Hindlimb muscle (tissue), 1 donor: ENCODE data around the gene SMARCAL1. TPM values are rescaled to one million over a fixed set of nuclear protein-coding genes. Genes with fewer than 3 reads are reported as not detected.

ENCODE experiments used
- DNase-seq: peaks from one replicate; pipeline ENCODE4 v3.0.0-alpha.2; 2013
- polyA plus RNA-seq: library from polyadenylated mRNA; unstranded; fragments of 120-200 nt; gene quantifications from one replicate; pipeline ENCODE4 v1.2.1, GENCODE V29; 2013; ENCODE audit not compliant: insufficient read length

SMARCAL1 gene
- polyA plus RNA-seq, 1 donor: 19.5 TPM

DNA sequence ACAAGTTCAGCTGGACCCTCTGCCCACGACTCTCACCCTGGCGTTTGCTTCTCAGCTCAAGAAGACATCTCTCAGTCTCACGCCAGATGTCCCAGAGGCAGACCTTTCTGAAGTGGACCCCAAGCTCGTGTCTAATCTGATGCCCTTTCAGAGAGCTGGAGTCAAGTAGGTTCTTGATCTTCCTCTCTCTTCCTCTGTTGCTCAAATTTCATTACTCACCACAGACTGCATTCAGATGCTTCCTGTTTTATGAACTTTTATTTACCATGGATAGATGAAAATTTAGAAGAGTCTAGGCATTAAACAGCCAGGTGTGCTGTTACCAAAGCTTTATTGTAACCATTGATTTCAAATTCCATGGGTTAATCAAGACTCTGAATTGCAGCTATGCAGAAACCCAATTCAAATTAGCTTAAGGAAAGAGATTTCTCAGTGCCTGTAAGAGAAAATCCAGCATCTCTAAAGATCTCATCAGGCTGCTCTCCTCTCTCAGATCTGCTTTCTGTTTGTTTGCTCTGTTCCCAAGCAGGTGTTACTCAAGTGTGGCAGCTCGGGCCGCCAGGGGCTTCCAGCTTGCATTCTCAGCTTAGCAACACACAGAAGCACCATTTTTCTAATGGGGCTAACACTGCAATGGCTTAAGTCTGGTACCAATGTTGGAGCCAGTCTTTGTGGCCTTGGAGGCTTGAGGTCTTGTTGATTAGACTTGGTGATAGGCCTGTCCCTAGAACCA, 16.5 kb downstream of the SMARCAL1 start:
- DNase-seq: no peak

DNA sequence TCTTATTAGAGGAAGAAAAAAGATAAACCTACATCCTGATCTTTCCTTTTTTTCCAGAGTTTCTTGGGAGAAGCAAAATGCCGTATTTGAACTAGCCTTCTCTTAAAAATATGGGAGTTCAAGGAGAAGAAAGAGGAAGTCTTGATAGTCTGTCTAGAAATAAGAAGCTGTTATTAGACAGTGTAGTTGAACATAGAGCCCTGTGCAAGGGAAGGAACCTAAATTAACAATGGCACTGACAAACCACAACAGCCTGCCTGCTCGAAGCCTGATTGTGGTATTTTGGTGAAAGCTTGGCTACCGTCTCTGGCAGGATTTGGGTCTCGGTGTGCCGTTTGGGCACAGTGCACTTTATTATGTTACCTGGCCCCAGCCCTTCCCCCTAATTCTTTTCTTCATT, 17.1 kb downstream of the SMARCAL1 start:
- no peak for DNase-seq

DNA sequence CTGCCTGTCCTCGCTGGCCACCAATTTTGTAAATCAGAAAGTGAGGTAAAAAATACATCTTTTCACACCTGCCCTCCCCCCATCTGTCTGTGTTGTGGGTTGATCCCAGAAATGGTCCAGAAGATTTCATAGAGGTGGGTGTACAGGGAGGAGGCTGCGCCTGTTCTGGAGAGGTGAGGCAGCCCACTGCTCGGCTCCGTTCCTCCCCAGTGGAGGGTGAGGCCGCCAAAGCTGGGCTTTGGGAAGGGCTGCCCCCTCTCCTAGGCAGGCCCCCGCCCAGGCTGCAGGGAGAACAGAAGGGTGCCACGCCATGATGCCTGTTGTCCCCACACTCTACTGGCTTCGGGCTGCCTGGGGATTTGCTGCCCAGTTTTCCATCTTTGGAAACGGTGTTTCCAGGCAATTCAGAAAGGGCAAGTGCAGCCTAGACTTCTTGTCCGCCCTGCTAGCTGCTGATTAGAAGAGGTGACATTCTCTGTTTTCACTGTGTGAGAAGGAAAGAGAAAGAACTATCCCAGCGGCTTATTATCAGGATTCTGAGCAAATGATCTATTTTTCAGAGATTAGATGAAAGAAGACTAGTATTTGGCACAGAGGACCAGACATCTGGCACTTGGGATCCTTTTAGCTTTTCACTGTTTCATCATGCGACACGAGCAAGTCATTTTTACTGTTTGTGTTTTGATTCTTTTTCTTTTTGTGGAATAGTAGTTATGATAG, 18.7 kb downstream of the SMARCAL1 start:
- no peak for DNase-seq

DNA sequence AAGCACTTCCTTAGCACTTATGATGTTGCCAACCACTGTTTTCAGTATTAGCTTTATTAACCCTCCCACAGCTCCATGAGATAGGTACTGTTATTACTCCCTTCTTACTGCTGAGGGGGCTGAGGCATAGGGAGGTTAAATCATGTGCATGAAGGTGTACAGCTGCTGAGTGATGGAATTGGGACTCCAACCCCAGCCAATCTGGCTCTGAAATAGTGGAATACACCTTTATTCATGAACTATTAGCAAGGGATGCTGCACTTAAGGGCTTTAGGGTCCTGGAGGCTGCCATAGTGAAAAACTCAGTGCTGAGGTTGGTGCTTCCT, 19.2 kb downstream of the SMARCAL1 start:
- DNase-seq: no peak

DNA sequence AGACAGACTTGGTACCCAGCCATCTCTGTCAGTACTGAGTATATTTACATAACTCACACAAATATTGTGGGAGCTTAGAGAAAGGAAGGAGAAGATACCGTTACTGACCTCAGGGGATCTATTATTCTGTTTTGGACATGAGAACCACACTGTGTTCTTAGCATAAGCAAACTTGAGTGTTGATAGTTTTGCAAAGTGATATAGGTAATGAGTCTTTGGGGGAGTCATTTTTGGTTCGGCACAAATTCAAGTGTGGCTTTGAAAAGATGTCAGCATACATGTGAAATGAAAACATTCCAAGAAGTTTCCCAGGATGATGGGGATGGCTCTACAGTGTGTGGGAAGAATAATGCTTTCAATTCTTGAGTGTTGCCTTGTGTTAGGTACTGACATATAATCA, 24.1 kb downstream of the SMARCAL1 start:
- DNase-seq: no peak

DNA sequence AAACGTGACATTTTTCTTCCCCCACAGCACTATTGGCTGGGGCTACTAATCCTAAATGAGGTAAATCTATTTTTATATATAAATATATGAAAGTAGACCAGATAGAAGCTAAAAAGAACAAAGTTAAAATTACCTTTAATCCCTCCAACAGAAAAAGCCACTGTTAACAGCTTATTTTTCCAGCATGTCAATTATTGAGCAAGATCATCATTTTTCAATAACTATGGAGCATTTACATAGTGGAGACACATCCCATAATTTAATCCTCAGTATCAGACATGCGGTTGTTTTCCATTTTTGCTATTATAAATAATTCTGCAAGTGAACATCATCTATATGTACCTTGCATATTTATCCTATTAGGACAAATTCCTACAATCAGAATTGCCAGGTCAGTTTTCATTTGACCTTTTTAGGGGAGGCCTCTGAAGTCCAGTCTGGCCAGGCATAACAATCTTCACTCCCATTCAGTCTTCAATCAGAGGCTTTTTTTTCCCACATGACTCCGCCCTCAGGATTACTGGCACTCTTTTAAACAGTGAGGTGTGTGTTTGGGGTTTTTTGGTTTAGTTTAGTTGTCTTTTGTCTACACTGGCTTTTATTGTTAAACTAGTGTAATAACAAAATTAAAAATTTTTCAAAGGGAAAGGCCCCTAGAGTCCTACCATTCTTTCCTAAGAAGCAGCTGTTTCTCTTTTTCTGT, 29.2 kb downstream of the SMARCAL1 start:
- no peak for DNase-seq

DNA sequence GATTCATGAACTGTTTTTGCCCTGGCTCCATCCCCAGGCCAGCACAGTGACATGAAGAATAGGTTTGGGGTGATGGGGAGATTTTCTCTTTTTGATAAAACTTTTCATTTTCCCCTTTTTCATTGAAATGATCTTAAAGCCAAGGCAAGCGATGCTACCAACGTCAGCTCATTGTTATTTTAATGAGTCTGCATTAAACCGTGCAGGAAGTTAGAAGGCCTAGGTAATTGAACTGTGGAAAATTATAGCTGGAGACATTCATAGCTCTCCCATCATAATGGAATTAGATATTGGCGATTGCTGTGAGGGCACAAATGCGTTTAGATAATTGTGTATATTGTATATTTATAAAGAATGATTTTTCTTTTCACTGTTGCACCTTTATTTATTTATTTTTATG, 33.2 kb downstream of the SMARCAL1 start:
- DNase-seq: no peak

DNA sequence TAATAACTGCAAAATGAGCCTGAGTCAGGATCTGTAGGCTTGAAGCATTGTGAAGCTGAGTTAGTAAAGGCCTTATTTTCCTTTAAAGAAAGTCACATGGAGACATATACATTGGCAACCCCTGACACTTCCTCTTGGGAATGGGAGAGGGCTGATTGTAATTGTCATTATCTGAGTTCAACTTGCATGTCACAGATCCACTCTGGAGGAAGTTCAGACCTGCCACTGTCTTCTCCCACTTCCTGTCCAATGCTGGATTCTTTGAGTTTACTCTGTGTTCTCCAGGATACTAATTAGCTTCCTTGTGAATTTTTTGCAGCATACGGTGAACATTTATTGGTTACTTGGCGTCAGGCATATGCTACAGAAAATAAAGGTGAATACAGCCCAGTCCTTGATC, 34.1 kb downstream of the SMARCAL1 start:
- no peak for DNase-seq

DNA sequence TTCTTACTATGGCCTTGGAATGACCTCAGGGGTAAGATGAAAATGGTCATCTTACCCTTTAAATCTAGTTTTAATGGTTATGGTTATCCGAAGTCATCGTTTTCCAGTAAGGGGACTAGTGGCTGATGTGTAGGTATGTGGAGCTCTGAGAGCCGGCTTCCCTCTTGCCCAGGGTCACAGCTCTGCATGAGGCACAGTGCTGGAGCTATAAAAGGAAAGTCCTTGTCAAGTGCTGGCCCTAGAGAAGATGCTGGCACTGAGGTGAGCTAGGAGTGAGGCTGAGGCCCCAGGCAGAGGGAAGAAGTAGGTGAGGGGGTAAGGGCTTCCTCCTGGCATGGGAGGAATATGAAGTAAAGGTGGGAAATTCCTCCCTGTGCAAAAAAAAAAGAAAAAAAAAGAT, 35.0 kb downstream of the SMARCAL1 start:
- DNase-seq: no peak

DNA sequence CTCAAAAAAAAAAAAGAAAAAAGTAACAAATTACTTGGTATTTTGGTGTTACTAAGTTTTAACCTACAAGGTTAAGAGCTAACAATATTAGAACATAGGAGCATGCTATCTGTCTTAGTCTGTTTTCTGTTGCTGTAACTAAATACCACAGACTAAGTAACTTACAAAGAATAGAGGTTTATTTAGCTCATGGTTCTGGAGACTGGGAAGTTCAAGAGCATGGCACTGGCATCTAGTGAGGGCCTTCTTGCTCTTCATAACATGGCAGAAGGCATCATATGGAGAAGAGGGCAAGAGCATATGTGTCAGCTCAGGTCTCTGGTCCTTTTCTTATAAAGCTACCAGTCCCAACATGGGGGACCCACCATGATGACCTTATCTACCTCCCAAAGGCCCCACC, 36.5 kb downstream of the SMARCAL1 start:
- no peak for DNase-seq

DNA sequence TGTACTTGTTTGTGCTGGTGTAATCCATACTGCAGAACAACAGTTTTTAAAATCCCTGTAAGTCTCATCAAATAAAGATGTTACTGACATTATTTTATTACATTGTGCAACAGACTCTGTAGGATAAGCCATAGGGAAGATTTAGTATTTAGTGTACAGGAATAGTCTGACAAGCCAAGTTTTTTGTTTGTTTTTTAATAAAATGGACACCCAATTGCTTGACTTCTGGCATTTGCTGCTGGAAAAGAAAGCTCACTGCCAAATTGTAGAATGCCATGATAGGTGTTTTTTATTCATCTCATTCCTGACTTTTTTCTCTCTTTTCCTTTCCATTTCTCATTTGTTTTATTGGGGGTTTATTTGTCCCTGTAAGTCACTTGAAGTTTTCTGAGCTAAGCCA, 38.1 kb downstream of the SMARCAL1 start:
- DNase-seq: no peak

DNA sequence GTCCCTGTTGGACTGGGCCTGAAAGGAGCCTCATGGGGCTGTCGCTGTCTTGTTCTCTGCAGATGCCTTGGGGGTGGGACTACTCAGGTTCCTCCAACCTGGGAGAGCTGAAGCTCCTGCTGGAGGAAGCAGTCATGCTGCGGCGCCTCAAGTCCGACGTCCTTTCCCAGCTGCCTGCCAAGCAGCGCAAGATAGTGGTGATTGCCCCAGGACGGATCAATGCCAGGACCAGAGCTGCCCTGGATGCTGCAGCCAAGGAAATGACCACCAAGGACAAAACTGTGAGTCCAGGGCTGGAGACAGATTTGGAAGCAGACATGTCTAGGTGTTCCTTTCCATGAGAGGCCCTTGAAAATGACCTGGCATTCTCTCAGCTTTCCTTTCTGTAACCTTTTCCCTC, 38.5 kb downstream of the SMARCAL1 start:
- DNase-seq: no peak

DNA sequence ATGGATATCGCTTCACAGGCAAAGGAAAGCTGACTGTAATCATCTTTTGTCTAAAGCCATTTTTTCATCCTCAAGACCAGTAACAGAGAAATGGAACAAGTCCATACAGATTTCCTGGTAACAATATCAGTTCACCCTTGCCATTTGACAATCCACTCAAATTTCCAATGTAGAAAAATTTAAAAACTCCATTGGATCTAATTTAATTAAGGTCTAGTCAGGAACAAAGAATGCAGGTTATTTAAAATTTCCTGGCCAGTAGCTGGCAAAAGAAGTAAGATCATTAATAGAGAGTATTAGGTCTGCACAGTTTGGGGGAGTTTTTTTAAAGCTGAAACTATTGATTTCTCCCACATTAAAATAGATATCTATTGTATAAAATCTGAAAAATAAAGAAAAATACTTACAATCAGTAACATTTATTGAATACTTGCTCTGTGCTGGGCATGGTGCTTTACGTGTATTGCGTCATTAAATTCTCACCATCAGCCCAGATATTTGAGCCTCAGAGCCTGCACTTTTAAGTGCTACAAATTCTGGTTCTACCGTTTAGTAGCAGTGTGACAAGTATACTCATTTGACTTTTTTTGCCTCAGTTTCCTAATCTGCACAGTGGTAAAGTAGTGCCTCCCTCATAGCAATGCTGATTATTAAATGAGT, 41.8 kb downstream of the SMARCAL1 start:
- no peak for DNase-seq

DNA sequence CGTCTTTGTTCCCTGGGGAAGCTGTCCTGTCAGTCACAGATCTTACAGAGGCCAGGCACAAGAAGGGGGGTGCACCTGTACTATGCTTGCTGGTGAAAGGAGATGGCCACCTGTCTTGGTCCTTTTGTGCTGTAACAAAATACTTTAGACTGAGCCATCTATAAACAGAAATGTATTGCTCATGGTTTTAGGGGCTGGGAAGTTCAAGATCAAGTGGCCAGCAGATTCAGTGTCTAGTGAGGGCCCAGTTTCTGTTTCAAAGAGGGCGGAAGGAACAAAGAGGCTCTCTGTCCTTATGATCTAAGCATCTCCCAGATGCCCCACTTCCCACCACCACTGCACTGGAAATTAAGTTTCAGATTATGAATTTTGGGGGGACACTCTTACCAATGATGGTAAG, 50.9 kb downstream of the SMARCAL1 start:
- DNase-seq: no peak

DNA sequence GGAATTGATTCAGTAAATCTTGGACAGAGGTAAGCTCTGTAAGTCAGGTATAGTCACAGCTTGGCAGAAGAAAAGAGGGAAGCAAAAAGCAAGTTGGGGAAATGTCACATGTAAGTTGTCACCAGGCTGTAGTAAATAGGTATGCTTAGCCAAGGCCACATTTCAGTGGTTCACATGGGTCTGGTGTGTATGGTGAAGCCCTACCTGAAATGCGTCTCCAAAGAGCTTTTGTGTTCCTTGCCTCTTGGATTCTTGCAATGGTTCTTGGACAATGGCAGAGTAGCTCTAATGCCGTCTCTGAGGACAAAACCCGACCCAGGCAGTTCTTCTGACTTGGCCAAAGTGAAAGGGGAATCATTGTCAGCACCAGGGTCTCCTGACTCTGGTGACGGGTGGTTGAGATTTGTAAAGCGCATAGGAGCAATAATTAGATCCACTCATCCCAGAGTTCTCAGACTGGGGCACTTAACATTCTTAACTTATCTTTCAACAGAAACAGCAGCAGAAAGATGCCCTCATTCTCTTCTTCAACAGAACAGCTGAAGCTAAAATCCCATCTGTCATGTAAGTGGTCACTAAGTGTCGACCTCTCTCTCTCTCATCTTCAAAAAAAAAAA, 51.9 kb downstream of the SMARCAL1 start:
- DNase-seq: no peak

DNA sequence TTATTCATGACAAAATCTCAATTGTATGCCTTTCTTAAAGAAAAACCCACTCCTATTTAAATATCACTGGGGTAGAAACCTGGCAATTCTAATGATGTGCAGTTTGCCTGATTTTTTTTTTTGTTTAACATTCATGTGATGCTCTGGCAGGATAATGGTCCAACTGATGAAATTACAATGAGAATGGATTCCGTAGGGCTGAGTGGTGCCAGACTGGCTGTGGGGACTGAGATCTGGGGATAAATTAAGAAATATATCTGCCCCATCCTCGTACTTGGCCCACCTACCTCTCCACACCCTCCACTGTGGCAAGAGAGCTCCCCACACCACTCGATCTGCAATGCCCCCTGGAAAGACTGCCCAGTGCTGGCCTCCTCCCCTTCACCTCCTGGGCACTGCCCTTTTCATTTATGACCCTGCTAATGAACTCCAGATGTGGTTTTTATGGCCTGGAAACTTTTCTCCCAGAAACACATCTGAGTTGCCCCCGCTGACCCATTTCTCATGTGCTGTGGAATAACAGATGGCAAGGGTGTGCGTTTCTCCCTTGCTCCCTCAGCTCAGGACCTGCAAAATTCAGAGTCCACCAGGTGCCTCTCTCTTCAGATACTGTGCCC, 53.4 kb downstream of the SMARCAL1 start:
- no peak for DNase-seq

DNA sequence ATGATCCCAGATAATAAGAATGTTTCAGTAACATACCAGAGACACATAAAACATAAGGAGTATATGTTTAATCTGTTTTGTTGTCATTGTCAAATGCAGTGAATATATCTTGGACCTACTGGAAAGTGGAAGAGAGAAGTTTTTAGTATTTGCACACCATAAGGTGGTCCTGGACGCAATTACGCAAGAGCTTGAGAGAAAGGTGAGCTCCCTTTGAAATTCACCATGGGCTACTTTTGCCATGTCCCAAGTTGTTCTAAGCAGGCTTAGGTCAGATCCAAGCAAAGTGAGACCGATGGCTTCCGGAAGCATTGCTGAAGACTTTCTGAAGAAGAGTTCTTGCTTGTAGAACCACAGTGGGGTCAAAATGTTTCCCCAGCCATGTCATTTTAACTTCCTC, 55.6 kb downstream of the SMARCAL1 start:
- DNase-seq: no peak

DNA sequence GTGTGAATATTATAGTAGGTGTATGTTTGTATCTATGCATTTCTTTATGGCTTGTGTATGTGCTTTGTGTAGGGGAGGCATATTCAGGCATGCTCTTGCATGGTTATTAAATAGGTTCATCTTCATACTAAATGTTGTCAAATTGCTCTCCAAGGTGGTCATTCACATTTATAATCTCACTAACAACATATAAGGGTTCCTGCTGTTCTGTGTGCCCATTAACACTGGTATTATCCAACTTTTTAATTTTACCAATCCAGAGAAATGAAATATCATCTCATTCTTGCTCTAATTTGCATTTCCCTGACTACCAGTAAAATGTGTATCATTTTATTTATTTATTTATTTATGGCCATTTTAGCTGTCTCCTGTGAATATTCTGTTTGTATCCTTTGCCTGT, 57.4 kb downstream of the SMARCAL1 start:
- no peak for DNase-seq

DNA sequence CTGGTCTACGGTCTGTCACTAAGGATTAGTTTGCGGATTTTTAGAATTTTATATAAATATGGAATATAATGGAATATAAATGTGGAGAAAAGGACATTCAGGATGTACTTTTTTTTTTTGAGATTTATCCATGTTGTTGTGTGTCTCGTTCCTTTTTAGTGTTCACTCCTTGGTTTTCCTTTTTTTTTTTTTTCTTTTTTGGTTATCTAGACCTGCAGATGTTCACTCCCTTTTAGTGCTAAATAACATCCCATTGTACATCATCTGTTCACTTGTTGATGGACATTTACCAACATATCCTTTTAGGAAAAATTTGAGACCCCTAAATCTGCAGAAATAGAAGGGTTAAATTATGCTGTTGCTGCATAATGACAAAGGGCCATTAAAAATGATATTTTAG, 60.9 kb downstream of the SMARCAL1 start:
- DNase-seq: no peak

DNA sequence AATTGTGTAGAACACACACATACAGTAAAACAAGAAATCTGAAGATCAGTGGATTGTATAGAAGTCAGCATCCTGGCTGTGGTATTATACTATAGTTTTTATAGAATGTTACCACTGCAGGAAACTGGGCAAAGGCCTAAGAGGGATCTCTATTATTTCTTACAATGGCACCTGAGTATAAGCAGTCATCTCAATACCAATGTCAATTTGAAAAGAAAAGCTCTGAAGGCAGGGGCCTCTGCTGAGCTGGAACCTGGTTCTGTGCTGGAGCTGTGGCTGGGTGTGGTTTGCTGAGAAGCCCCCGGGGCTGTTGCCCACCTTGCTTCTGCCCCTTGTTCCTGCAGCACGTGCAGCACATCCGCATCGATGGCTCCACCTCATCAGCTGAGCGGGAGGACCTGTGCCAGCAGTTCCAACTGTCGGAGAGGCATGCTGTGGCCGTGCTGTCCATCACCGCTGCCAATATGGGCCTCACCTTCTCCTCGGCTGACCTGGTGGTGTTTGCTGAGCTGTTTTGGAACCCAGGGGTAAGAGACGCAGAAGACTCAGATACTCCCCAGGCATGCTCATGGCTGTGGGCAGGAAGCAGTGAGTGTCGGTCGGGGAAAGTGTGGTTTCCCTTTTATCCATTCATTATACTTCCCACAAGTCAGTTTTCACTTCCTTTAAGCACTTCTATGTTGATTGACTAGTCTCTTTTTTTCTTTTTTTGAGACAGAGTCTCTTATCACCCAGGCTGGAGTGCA, 62.8 kb downstream of the SMARCAL1 start:
- no peak for DNase-seq

DNA sequence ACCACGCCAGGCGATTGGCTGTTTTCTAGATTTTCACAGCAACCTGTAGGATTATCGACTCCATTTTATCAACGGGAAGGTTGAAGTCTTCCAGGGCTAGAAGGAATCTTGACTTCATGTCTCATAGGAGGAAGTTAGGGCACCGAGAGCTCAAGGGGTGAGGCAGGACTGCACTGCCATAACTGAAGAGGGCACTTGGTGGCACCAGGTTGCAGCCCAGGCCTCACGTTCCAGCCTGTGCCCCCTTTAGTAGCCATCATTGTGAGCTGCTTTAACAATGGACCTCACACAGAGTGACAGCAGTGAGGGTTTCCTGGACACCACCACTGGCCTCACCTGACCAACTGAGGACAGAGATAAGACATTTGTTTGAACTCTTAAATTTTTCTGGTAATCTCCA, 63.5 kb downstream of the SMARCAL1 start:
- no peak for DNase-seq
